SK-N-SH treated with all-trans-retinoic acid at 6 μM for 48 hours (cell line): ENCODE data around the gene SHANK3.

Experiments
- ATAC-seq: fragments of 200-7000 bp; cut with Tn5 transposase; 3 replicates; pipeline ENCODE4 v1.9.1; 2020; ENCODE audit warnings: mild to moderate bottlenecking, moderate library complexity
- ARNTL ChIP-seq: fragments of 450-650 bp; formaldehyde crosslinking; IDR thresholded peaks from 2 replicates; pipeline ENCODE4 v1.5.0; 2020; ENCODE audit warnings: low read depth, mild to moderate bottlenecking, moderate library complexity, borderline replicate concordance
- BACH2 ChIP-seq: fragments of 250-450 bp; sonication (Bioruptor Pico); IDR thresholded peaks from 2 replicates; pipeline ENCODE4 v1.9.0; 2021; ENCODE audit warnings: mild to moderate bottlenecking, borderline replicate concordance
- ESRRG ChIP-seq: fragments of 250-450 bp; sonication (Bioruptor Pico); IDR thresholded peaks from 2 replicates; pipeline ENCODE4 v1.6.1; 2021; ENCODE audit warnings: mild to moderate bottlenecking
- GLIS3 ChIP-seq: fragments of 250-450 bp; sonication (Bioruptor Pico); IDR thresholded peaks from 2 replicates; pipeline ENCODE4 v1.5.0; 2020; ENCODE audit warnings: mild to moderate bottlenecking, moderate library complexity
- PPARA ChIP-seq: fragments of 250-450 bp; sonication (Bioruptor Pico); IDR thresholded peaks from 2 replicates; pipeline ENCODE4 v1.5.0; 2020; ENCODE audit warnings: mild to moderate bottlenecking, borderline replicate concordance
- RARB ChIP-seq: fragments of 250-450 bp; sonication (Bioruptor Pico); IDR thresholded peaks from 2 replicates; pipeline ENCODE4 v1.8.0; 2021; ENCODE audit warnings: mild to moderate bottlenecking, moderate library complexity
- SNAI2 ChIP-seq: fragments of 250-450 bp; sonication (Bioruptor Pico); IDR thresholded peaks from 2 replicates; pipeline ENCODE4 v1.5.0; 2020; ENCODE audit warnings: mild to moderate bottlenecking, moderate library complexity
- TCF4 ChIP-seq: fragments of 250-450 bp; sonication (Bioruptor Pico); IDR thresholded peaks from 2 replicates; pipeline ENCODE4 v1.8.0; 2021; ENCODE audit warnings: mild to moderate bottlenecking, moderate library complexity, borderline replicate concordance
- ZC3H10 ChIP-seq: fragments of 250-450 bp; sonication (Bioruptor Pico); IDR thresholded peaks from 2 replicates; pipeline ENCODE4 v1.5.1; 2021; ENCODE audit warnings: mild to moderate bottlenecking, moderate library complexity
- ZFP3 ChIP-seq: fragments of 250-450 bp; sonication (Bioruptor Pico); IDR thresholded peaks from 2 replicates; pipeline ENCODE4 v1.5.0; 2020; ENCODE audit warnings: mild to moderate bottlenecking, moderate library complexity
- ZFP30 ChIP-seq: fragments of 450-650 bp; formaldehyde crosslinking; IDR thresholded peaks from 2 replicates; pipeline ENCODE4 v1.5.0; 2022; ENCODE audit warnings: mild to moderate bottlenecking, moderate library complexity
- ZNF565 ChIP-seq: fragments of 450-650 bp; formaldehyde crosslinking; conservative IDR thresholded peaks from 2 replicates; pipeline ENCODE4 v1.5.0; 2020; ENCODE audit warnings: low read depth, mild to moderate bottlenecking, moderate library complexity
- ZNF70 ChIP-seq: fragments of 450-650 bp; formaldehyde crosslinking; IDR thresholded peaks from 2 replicates; pipeline ENCODE4 v1.5.0; 2020; ENCODE audit warnings: mild to moderate bottlenecking, moderate library complexity
- ZNF8 ChIP-seq: fragments of 450-650 bp; formaldehyde crosslinking; IDR thresholded peaks from 2 replicates; pipeline ENCODE4 v1.5.0; 2020; ENCODE audit warnings: mild to moderate bottlenecking, moderate library complexity
- TF ChIP-seq, protein P1 (sequence below): fragments of 250-450 bp; sonication (Bioruptor Pico); IDR thresholded peaks from 2 replicates; pipeline ENCODE4 v1.5.1; 2020; ENCODE audit warnings: low read depth, mild to moderate bottlenecking, moderate library complexity
- TF ChIP-seq, protein P2 (sequence below): fragments of 250-450 bp; sonication (Bioruptor Pico); IDR thresholded peaks from 2 replicates; pipeline ENCODE4 v1.8.0; 2020; ENCODE audit warnings: mild to moderate bottlenecking, moderate library complexity, borderline replicate concordance
- TF ChIP-seq, protein P3 (sequence below): fragments of 250-450 bp; sonication (Bioruptor Pico); IDR thresholded peaks from 2 replicates; pipeline ENCODE4 v1.5.0; 2020; ENCODE audit warnings: mild to moderate bottlenecking, moderate library complexity
- TF ChIP-seq, protein P4 (sequence below): fragments of 250-450 bp; sonication (Bioruptor Pico); IDR thresholded peaks from 2 replicates; pipeline ENCODE4 v1.5.1; 2021; ENCODE audit warnings: mild to moderate bottlenecking, moderate library complexity

The SHANK3 gene

DNA sequence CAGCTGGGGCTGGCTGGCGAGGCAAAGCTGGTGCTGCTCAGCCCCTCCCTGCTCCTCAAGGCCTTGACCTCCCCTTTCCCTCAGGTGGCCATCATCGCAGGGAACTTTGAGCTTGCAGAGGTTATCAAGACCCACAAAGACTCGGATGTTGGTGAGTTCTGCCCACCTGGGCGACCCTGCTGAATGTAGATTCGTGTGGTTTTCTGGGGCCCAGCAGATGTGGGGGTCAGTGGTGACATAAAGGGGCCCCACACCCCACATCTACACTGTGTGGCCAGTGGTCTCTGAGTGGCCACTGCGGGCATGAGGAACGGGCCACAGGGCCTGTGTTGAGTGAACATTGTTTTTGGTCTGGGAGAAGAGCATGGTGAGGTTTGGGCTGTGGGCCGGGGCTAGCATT, 11.9 kb downstream of the SHANK3 start:
- no peak for TF ChIP-seq ESRRG
- no peak for TF ChIP-seq ZFP3
- TF ChIP-seq, protein P1, sequence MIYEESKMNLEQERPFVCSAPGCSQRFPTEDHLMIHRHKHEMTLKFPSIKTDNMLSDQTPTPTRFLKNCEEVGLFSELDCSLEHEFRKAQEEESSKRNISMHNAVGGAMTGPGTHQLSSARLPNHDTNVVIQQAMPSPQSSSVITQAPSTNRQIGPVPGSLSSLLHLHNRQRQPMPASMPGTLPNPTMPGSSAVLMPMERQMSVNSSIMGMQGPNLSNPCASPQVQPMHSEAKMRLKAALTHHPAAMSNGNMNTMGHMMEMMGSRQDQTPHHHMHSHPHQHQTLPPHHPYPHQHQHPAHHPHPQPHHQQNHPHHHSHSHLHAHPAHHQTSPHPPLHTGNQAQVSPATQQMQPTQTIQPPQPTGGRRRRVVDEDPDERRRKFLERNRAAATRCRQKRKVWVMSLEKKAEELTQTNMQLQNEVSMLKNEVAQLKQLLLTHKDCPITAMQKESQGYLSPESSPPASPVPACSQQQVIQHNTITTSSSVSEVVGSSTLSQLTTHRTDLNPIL, result no peak
- TF ChIP-seq SNAI2 (CRISPR knock-in tag), result no peak
- no peak for TF ChIP-seq TCF4
- TF ChIP-seq PPARA, result no peak
- TF ChIP-seq ZNF565, result no peak
- TF ChIP-seq ZFP30 (CRISPR knock-in tag), result no peak
- TF ChIP-seq, all 23 proteins: peak for 0

DNA sequence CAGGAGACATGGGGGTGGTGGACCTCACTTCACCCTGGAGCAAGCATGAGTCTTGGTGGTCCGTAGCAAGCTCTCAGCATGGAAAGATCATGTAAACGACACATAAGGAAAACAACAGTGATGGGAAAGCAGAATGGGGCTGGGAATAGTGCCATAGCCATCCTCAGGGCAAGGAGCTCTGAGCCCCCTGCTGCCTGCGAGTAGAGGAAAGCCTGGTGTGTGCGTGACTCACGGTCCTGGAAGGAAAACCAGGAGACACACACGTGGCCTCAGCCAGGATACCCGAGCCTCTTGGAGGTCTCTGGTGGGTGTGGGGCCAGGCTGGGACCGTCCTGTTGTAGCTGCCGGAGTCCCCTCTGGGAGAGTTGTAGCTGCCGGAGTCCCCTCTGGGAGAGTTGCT, 12.4 kb downstream of the SHANK3 start:
- TF ChIP-seq, protein P1, result no peak
- TF ChIP-seq, protein P2, sequence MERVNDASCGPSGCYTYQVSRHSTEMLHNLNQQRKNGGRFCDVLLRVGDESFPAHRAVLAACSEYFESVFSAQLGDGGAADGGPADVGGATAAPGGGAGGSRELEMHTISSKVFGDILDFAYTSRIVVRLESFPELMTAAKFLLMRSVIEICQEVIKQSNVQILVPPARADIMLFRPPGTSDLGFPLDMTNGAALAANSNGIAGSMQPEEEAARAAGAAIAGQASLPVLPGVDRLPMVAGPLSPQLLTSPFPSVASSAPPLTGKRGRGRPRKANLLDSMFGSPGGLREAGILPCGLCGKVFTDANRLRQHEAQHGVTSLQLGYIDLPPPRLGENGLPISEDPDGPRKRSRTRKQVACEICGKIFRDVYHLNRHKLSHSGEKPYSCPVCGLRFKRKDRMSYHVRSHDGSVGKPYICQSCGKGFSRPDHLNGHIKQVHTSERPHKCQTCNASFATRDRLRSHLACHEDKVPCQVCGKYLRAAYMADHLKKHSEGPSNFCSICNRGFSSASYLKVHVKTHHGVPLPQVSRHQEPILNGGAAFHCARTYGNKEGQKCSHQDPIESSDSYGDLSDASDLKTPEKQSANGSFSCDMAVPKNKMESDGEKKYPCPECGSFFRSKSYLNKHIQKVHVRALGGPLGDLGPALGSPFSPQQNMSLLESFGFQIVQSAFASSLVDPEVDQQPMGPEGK (CRISPR knock-in tag), result no peak
- TF ChIP-seq, protein P3, sequence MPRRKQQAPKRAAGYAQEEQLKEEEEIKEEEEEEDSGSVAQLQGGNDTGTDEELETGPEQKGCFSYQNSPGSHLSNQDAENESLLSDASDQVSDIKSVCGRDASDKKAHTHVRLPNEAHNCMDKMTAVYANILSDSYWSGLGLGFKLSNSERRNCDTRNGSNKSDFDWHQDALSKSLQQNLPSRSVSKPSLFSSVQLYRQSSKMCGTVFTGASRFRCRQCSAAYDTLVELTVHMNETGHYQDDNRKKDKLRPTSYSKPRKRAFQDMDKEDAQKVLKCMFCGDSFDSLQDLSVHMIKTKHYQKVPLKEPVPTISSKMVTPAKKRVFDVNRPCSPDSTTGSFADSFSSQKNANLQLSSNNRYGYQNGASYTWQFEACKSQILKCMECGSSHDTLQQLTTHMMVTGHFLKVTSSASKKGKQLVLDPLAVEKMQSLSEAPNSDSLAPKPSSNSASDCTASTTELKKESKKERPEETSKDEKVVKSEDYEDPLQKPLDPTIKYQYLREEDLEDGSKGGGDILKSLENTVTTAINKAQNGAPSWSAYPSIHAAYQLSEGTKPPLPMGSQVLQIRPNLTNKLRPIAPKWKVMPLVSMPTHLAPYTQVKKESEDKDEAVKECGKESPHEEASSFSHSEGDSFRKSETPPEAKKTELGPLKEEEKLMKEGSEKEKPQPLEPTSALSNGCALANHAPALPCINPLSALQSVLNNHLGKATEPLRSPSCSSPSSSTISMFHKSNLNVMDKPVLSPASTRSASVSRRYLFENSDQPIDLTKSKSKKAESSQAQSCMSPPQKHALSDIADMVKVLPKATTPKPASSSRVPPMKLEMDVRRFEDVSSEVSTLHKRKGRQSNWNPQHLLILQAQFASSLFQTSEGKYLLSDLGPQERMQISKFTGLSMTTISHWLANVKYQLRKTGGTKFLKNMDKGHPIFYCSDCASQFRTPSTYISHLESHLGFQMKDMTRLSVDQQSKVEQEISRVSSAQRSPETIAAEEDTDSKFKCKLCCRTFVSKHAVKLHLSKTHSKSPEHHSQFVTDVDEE (CRISPR knock-in tag), result no peak
- TF ChIP-seq BACH2 (CRISPR knock-in tag) (no peak), ZC3H10 (no peak), ZNF70 (CRISPR knock-in tag) (no peak)
- TF ChIP-seq, protein P4, sequence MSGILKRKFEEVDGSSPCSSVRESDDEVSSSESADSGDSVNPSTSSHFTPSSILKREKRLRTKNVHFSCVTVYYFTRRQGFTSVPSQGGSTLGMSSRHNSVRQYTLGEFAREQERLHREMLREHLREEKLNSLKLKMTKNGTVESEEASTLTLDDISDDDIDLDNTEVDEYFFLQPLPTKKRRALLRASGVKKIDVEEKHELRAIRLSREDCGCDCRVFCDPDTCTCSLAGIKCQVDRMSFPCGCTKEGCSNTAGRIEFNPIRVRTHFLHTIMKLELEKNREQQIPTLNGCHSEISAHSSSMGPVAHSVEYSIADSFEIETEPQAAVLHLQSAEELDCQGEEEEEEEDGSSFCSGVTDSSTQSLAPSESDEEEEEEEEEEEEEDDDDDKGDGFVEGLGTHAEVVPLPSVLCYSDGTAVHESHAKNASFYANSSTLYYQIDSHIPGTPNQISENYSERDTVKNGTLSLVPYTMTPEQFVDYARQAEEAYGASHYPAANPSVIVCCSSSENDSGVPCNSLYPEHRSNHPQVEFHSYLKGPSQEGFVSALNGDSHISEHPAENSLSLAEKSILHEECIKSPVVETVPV (CRISPR knock-in tag), result no peak
- no peak for ATAC-seq

More for the DNA sequence above, 11.9 kb downstream of the SHANK3 start:
- ATAC-seq, result no peak

DNA sequence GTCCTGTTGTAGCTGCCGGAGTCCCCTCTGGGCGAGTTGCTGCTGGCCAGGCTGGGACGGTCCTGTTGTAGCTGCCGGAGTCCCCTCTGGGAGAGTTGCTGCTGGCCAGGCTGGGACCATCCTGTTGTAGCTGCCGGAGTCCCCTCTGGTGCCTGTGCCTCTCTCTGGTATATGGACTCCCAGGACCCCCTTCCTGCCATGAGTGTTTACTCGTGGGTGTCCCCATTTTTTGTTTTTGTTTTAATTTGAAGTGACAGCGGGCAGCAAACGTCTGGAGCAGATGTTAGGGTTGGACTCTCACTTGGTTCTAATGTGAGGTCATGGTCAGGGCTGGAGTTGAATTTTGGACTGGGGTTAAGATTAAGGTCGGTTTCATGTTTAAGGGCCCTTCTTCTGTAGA, 14.2 kb downstream of the SHANK3 start:
- no peak for ATAC-seq
- TF ChIP-seq, protein P3 (CRISPR knock-in tag), result no peak
- no peak for TF ChIP-seq ZNF565
- TF ChIP-seq BACH2 (CRISPR knock-in tag), result no peak
- TF ChIP-seq SNAI2 (CRISPR knock-in tag), result no peak
- no peak for TF ChIP-seq RARB (CRISPR knock-in tag)
- no peak for TF ChIP-seq ZC3H10
- no peak for TF ChIP-seq ZFP30 (CRISPR knock-in tag)
- no peak for TF ChIP-seq ZNF8 (CRISPR knock-in tag)
- TF ChIP-seq ARNTL (CRISPR knock-in tag), result no peak
- TF ChIP-seq GLIS3 (CRISPR knock-in tag), result no peak
- TF ChIP-seq, protein P2 (CRISPR knock-in tag), result no peak
- no peak for TF ChIP-seq ZNF70 (CRISPR knock-in tag)
- TF ChIP-seq PPARA, result no peak
- TF ChIP-seq, protein P4 (CRISPR knock-in tag), result no peak
